HG03139 (cell line): ENCODE measurements around the gene JAGN1.
"Not testable (repeated sequence)": the region's sequence is repeated elsewhere in the genome, so short reads cannot be mapped to it uniquely, and the experiment has no call there.

Experiments
- ATAC-seq: cut with Tn5 transposase; IDR thresholded peaks from one replicate; pipeline ENCODE4 v1.9.1; 2021; ENCODE audit not compliant: unreplicated experiment

The JAGN1 gene

DNA sequence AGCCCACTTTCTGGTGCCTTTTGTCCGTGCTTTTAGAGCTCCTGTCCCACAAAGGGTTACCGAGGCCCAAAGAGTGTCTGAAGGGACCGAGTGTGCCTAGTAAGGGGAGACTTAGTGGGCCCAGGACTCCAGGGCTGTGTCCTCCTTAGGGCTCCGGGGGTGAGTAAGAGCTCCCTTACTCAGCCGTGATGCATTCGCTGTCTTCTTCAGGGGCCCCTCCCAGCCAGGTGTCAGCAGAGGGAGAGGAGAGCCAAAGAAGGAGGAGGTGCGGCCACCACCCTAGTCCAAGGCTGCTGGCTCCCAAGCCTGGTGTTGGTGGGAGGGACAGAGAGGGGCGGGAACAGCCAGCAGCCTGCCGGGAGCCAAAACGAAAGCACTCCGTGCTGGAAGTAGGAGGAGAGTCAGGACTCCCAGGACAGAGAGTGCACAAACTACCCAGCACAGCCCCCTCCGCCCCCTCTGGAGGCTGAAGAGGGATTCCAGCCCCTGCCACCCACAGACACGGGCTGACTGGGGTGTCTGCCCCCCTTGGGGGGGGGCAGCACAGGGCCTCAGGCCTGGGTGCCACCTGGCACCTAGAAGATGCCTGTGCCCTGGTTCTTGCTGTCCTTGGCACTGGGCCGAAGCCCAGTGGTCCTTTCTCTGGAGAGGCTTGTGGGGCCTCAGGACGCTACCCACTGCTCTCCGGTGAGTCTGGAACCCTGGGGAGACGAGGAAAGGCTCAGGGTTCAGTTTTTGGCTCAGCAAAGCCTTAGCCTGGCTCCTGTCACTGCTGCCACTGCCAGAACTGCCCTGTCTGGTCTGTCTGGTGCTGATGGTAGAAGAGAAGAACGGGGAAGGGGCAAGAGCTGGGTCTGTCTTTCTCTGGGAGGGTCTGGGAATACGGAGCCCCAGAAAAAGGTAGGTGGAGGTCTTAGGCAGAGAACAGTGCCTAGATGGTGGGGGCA, 26.6 kb downstream of the JAGN1 start, which contains the start of gene IL17RC:
IL17RC (plus strand) TSS at position 365 of the 947 bp plus-strand sequence; CDS start at position 583, 218 bp downstream.
- ATAC-seq, result no peak

DNA sequence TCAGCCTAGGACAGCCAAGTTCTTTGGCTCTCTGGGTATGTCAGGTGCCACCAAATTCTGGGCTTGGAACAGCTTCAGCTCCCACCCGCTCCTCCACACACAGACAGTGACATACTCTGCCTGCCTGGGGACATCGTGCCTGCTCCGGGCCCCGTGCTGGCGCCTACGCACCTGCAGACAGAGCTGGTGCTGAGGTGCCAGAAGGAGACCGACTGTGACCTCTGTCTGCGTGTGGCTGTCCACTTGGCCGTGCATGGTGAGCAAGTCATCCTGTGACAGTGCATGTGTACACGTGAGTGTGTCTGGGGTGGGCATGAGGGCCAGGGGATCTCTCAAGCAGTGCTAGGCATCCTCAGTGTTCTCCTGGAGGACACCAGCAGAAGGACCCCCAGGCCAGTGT, 27.4 kb downstream of the JAGN1 start:
- ATAC-seq, result no peak

DNA sequence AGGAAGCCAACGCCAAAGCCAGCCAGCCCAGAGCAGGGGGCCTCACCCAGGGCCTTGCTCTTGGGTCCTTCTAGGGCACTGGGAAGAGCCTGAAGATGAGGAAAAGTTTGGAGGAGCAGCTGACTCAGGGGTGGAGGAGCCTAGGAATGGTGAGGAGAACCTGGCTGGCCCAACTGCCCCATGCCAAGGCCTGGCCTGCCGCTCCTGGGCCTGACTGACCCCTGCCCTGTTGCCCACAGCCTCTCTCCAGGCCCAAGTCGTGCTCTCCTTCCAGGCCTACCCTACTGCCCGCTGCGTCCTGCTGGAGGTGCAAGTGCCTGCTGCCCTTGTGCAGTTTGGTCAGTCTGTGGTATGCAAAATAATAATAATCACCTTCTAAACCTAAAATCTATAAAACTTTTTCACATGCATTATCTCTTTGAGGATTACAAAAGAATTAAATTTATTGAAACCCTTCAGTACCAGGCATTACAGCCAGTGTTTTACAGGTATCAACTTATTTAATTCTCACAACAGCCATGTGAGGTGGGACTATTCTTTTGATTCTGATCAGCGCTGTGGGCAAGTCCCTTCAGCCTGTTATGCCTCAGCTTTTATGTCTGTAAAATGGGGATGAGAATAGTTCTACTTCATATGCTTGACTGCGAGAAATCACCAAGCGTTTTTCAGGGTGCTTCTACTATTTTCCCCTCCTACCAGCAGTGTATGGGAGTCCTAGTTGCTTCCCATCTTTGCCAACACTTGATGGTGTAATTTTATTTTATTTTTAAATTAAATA, 28.0 kb downstream of the JAGN1 start:
- no peak for ATAC-seq

DNA sequence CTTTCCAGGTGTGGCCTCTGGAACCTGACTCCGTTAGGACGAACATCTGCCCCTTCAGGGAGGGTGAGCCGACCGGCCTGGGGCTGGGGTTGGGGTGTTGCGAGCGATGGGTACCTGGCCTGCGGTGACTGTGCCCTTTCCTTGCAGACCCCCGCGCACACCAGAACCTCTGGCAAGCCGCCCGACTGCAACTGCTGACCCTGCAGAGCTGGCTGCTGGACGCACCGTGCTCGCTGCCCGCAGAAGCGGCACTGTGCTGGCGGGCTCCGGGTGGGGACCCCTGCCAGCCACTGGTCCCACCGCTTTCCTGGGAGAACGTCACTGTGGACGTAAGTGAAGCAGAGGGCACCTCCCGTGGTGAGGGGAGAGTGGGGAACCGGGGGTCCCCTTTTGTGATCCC, 37.7 kb downstream of the JAGN1 start:
- ATAC-seq, result no peak

DNA sequence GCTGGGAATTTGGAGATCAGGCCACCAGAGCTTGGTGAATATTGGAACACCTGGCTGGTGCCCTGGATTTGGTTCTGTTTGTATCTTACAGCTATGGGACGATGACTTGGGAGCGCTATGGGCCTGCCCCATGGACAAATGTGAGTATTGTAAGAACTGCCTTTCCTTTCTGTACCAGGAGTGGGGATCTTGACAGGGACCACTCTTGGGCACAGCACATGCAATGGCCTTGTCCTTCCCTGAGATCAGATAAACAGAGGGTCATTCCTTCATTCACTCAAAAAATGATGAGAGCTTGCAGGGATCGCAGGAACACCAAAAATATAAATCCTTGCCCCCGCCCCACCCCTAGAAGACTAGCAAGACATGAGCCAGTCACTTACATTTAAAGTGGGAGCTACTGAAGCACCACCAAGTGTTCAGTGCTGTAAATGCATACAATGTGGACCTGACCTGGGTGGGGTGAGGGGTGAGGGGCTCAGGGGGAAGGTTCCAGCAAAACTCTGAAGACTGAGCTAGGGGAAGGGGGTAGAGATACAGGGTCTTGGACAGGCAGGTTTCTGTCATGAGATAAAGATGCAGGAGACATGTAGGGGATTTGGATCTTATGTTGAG, 40.5 kb downstream of the JAGN1 start:
- no peak for ATAC-seq

DNA sequence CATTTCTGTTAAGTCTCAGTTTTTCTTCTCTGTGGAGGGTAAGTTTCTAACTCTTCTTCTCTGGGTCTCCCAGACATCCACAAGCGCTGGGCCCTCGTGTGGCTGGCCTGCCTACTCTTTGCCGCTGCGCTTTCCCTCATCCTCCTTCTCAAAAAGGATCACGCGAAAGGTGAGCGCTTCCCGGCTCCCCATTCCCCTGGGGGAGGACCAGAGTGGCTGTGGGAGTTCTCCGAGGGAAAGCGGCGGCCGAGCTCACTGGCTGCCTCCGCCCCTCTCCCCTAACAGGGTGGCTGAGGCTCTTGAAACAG, 42.1 kb downstream of the JAGN1 start:
- no peak for ATAC-seq

DNA sequence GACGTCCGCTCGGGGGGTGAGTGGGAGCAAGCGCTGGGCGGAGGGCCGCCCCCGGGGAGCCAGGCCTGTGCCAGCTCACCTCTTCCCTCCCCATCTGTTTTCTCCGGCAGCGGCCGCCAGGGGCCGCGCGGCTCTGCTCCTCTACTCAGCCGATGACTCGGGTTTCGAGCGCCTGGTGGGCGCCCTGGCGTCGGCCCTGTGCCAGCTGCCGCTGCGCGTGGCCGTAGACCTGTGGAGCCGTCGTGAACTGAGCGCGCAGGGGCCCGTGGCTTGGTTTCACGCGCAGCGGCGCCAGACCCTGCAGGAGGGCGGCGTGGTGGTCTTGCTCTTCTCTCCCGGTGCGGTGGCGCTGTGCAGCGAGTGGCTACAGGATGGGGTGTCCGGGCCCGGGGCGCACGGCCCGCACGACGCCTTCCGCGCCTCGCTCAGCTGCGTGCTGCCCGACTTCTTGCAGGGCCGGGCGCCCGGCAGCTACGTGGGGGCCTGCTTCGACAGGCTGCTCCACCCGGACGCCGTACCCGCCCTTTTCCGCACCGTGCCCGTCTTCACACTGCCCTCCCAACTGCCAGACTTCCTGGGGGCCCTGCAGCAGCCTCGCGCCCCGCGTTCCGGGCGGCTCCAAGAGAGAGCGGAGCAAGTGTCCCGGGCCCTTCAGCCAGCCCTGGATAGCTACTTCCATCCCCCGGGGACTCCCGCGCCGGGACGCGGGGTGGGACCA, 42.6 kb downstream of the JAGN1 start:
- ATAC-seq, result peak; percentile 52

DNA sequence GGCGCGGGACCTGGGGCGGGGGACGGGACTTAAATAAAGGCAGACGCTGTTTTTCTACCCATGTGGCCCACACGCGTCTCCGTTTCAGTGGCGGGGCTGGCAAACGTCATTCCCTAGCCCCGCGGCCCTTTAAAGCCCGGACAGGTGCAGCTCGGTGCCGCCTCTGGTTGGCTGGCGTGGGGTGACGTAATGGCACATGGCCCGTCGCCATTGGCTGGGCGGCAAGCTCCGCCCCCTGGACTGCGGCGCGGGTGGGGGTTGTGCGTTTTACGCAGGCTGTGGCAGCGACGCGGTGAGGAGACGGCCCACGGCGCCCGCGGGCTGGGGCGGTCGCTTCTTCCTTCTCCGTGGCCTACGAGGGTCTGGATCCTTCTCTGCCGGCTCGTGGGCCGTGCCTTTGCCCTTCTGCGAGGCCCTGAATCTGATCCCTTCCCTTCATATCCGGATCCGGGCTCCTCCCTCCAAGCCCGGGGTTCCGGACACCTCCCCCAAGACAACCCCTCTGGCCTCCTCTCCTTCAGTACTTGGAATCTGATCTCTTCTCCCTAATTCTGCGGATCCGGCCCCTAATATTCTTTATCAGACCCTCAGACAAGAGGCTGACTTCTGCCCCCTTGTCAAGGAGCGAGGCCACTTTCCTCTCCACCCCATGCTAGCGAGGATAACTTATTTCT, 43.3 kb downstream of the JAGN1 start, which contains the start of gene CRELD1:
CRELD1 (plus strand) TSS at position 274 of the 674 bp plus-strand sequence. CDS start 605 bp downstream, outside the sequence.
- ATAC-seq, result peak; percentile 89

DNA sequence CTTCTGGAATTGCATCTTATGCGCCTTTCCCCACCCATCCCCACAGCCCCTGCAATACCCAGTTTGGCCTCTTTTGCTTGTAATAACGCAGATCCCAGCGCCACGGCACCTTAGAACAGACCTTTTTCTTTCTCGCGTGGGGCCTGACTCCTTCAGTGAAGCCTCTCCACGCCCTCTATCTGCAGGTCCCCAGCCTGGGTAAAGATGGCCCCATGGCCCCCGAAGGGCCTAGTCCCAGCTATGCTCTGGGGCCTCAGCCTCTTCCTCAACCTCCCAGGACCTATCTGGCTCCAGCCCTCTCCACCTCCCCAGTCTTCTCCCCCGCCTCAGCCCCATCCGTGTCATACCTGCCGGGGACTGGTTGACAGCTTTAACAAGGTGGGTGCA, 43.8 kb downstream of the JAGN1 start:
- no peak for ATAC-seq

DNA sequence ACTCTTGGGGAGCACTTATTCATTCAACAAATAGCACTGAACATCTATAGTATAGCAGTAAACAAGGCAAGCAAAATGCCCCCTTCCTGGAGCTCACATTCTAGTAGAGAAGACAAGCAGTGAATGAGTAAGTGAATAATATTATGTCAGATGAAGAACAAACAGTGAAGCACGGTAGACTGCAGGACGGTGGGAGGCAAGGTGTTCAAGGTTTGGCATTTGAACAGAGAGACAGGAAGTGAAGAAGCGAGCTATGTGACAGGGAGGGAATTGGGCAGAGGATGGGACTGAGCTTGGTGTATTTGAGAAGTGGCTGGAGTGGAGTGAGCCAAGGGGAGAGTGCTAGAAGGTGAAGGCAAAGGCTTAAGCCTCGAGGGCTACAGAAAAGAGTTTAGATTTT, 44.6 kb downstream of the JAGN1 start:
- no peak for ATAC-seq

DNA sequence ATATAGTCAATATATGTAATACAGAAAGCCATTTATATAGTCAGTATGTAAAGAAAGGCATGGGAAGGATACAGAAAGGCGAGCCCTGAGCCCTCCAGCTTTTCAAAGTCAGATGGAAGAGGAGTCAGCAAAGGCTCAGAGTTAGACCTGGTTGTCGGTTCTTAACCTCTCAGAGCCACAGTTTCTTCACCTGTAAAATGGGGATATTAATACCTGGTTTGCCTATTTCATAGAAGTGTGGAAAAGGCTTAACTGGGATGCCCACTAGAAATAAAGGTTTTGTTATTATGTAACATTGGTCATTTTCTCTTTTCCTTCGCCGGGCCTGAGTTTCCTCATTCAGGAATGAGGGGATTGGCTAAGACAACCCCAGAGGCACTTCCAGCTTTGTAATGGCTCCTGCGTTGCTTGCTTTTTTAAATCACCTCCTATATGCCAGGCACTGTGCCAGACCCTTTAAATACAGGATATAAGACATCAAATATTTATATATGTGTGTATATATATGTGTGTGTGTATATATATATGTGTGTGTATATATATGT, 45.6 kb downstream of the JAGN1 start:
- ATAC-seq, result no peak

DNA sequence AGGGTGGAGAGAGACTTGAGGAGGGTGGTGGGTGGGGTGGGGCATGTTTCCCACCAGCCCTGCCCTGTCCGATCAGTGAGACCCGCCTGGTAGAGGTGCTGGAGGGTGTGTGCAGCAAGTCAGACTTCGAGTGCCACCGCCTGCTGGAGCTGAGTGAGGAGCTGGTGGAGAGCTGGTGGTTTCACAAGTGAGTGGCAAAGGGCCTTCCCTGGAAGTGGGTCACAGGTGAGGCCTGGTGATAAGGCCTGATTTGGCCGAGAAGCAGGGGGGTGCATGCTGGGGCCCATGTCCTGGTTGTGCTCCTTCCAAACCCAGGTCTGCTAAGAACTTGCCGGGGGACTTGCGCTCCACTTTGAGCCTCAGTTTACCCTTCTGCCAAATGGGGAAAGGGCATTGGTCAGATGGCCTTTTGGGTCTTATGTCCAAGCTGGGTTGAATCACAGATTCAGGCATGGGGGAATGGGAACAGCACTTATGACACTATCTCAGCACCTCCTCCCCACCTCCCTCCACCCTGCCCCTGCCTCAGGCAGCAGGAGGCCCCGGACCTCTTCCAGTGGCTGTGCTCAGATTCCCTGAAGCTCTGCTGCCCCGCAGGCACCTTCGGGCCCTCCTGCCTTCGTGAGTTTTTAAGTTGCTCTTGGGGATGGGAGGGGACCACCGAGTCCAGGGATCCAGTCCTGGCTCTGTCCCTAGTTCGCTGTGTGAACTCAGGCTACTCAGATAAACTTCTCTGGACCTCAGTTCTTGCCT, 47.3 kb downstream of the JAGN1 start:
- no peak for ATAC-seq

DNA sequence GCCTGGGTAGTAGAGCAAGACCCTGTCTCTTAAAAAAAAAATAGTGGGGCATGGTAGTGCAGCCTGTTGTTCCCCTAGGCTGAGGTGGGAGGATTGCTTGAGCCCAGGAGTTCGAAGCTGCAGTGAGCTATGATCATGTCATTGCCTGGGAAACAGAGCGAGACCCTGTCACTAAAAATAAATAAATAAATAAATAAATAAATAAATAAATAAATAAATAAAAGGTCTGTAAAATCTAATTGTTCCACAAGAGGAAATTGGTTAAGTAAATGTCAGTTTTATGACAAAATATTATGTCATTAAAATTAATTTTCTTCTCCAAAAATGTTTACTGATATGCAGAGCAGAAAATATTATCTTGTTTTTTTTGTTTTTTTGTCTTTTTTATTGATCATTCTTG, 48.6 kb downstream of the JAGN1 start:
- ATAC-seq, result no peak

DNA sequence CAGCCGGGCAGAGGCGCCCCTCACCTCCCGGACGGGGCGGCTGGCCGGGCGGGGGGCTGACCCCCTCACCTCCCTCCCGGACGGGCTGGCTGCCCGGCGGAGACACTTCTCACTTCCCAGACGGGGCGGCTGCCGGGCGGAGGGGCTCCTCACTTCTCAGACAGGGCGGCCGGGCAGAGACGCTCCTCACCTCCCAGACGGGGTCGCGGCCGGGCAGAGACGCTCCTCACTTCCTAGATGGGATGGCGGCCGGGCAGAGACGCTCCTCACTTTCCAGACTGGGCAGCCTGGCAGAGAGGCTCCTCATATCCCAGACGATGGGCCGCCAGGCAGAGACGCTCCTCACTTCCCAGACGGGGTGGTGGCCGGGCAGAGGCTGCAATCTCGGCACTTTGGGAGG, 49.5 kb downstream of the JAGN1 start:
- ATAC-seq, result not testable (repeated sequence)

DNA sequence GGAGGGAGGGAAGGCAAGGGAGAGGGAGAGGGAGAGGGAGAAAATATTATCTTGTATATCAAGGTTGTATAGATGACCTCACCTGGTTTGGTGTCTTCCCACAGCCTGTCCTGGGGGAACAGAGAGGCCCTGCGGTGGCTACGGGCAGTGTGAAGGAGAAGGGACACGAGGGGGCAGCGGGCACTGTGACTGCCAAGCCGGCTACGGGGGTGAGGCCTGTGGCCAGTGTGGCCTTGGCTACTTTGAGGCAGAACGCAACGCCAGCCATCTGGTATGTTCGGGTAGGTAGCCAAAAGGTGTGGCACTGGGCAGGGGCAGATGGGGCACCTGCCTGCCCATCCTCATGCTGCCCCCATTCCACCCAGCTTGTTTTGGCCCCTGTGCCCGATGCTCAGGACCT, 50.3 kb downstream of the JAGN1 start:
- ATAC-seq, result no peak

DNA sequence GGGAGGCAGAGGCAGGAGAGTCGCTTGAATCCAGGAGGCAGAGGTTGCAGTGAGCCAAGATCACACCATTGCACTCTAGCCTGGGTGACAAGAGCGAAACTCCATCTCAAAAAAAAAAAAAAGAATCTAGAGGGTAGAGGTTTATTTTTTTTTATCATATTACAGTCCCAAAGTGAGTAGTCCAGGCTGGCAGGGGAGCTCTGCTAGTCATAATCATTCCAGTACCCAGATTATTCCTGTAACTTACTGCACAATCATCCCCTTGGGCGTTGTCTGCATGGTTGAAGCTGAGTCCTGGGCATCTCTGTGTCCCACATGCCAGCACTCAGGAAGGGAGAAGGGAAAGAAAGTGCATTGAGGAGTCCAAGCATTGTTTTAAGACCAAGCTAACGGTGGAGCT, 51.8 kb downstream of the JAGN1 start:
- no peak for ATAC-seq

DNA sequence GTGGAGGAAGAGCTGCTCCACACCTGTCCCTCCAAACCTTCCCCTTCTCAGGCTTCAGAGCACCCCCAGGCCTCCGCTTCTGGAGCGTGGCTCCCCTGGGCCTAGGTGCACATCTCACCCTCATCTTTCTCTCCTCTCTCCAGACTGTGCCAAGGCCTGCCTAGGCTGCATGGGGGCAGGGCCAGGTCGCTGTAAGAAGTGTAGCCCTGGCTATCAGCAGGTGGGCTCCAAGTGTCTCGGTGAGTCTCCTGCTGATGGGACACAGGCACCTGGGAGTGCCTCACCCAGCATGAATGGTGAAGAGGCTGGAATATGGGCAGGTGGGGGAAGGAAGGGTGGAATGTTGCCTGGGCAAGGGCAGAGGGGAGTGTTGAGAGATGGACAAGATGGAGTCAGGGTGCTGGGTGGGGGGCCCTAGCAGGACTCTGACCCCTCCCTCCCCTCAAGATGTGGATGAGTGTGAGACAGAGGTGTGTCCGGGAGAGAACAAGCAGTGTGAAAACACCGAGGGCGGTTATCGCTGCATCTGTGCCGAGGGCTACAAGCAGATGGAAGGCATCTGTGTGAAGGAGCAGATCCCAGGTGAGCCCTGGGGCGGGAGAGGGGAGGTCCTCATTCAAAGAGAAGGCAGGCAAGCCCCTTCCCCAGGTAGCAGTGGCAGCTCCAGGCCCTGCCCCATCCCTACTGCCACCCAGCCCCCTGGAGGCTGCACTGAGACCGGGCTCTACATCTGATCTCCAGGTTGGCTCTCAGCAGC, 52.7 kb downstream of the JAGN1 start:
- ATAC-seq, result no peak
